Body of pancreas (tissue), 4 donors: ENCODE measurements around the gene SNED1.

Experiments used
- CTCF ChIP-seq, 7 experiments: fragments of 450-650 bp in 4 of 7; fragments of 200-600 bp in 3 of 7; sonication (generic) in 3 of 7; IDR thresholded peaks; one replicate each; pipeline ENCODE4 v1.5.1; 2016 to 2019; ENCODE audit warnings: antibody characterized with exemption in 7 of 7
- POLR2A ChIP-seq, 3 donors: fragments of 450-650 bp; IDR thresholded peaks; one replicate each; pipeline ENCODE4 v1.6.1; 2016; ENCODE audit warnings: antibody characterized with exemption in 3 of 3, mild to moderate bottlenecking in 2 of 3

DNA sequence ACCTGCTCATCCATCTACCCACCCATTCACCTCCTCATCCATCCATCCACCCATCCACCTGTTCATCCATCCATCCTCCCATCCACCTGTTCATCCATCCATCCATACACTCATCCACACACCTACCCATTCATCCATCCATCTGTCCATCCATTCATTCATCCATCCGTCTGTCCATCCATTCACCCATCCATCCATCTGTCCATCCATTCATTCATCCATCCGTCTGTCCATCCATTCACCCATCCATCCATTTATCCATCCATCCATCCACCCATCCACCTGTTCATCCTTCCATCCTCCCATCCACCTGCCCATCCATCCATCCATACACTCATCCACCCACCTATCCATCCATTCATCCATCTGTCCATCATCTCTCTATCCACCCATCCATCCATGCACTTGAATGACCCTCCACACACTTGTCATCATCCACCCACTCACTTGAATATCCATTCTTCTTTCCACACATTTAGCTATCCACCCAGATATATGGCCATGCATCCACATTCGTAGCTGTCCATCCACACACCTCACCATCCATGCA is 47.3 kb upstream of the SNED1 start:
- TF ChIP-seq CTCF (IDR thresholded peaks at IDR 0.05) = no peak
- no peak for TF ChIP-seq POLR2A (IDR thresholded peaks at IDR 0.05)
